ENCODE measurements around the gene BATF. TPM values are rescaled to one million over a fixed set of nuclear protein-coding genes. Genes with fewer than 3 reads are reported as not detected.
A peak's percentile ranks its signal among the peaks of the same experiment; 100 is the strongest.

The BATF gene
- total RNA-seq, 4 donors from 2014 or later = 3.1 to 28.1 (median 5.9) TPM; not detected in 1

DNA sequence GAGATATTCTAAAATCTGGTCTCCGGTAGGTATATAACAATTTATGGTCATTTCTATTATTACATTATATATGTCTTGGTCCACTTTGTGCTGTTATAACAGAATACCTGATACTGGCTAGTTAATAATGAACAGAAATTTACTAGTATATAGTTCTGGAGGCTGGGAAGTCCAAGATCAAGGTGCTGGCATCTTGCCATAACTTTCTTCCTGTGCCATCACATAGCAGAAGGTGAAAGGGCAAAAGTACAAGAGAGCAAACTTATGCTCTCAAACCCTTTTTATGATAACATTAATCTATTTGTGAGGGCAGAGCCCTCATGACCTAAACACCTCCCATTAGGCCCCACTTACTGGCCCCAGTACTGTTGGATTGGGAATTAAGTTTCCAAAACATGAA, 17.9 kb upstream of the BATF start:
- Histone ChIP-seq H3K27ac (no peak overlapping the region), H3K4me3 (no peak overlapping the region), H3K36me3 (no peaks in the 10 kb centered on the region), H3K27me3 (no peaks in the 10 kb centered on the region), H3K4me1 (no peaks in the 10 kb centered on the region), H3K9me3 (no peaks in the 10 kb centered on the region)
- peak in 1 of 3 donors; percentile 67 for DNase-seq
- TF ChIP-seq POLR2A (IDR thresholded peaks at IDR 0.05) = no peak
- TF ChIP-seq, protein P1, sequence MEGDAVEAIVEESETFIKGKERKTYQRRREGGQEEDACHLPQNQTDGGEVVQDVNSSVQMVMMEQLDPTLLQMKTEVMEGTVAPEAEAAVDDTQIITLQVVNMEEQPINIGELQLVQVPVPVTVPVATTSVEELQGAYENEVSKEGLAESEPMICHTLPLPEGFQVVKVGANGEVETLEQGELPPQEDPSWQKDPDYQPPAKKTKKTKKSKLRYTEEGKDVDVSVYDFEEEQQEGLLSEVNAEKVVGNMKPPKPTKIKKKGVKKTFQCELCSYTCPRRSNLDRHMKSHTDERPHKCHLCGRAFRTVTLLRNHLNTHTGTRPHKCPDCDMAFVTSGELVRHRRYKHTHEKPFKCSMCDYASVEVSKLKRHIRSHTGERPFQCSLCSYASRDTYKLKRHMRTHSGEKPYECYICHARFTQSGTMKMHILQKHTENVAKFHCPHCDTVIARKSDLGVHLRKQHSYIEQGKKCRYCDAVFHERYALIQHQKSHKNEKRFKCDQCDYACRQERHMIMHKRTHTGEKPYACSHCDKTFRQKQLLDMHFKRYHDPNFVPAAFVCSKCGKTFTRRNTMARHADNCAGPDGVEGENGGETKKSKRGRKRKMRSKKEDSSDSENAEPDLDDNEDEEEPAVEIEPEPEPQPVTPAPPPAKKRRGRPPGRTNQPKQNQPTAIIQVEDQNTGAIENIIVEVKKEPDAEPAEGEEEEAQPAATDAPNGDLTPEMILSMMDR (IDR thresholded peaks at IDR 0.05) = no peak

GRCh38 chr14:75506930-75507329, 15.3 kb upstream of the BATF start:
- H3K4me1 ChIP-seq = no peaks in the 10 kb centered on the region
- no peaks in the 10 kb centered on the region for H3K27me3 ChIP-seq
- H3K4me3 ChIP-seq = no peak overlapping the region
- no peak for DNase-seq
- TF ChIP-seq, protein P1 (IDR thresholded peaks at IDR 0.05) = no peak
- TF ChIP-seq POLR2A (IDR thresholded peaks at IDR 0.05) = no peak
- H3K9me3 ChIP-seq = no peaks in the 10 kb centered on the region
- H3K36me3 ChIP-seq = no peaks in the 10 kb centered on the region
- H3K27ac ChIP-seq = no peak overlapping the region

GRCh38 chr14:75510547-75510946, 11.7 kb upstream of the BATF start:
- Histone ChIP-seq H3K27me3 (no peaks in the 10 kb centered on the region), H3K4me1 (peaks cover 0 to 4% (median 2%) of the 10 kb centered on the region in 4 donors), H3K4me3 (no peak overlapping the region), H3K36me3 (no peaks in the 10 kb centered on the region), H3K9me3 (no peaks in the 10 kb centered on the region), H3K27ac (no peak overlapping the region)
- TF ChIP-seq, protein P1 (IDR thresholded peaks at IDR 0.05) = no peak
- TF ChIP-seq POLR2A (IDR thresholded peaks at IDR 0.05) = no peak
- no peak for DNase-seq

- DNase-seq = no peak
- no peaks in the 10 kb centered on the region for H3K27me3 ChIP-seq
- no peaks in the 10 kb centered on the region for H3K36me3 ChIP-seq
- H3K9me3 ChIP-seq = no peaks in the 10 kb centered on the region
- TF ChIP-seq, protein P1 (IDR thresholded peaks at IDR 0.05) = no peak
- TF ChIP-seq POLR2A (IDR thresholded peaks at IDR 0.05) = no peak
- peaks cover 0 to 5% (median 4%) of the 10 kb centered on the region in 4 donors for H3K4me1 ChIP-seq
- H3K4me3 ChIP-seq = no peak overlapping the region
- no peak overlapping the region for H3K27ac ChIP-seq
Observed at GRCh38 chr14:75511201-75511600, 11.1 kb upstream of the BATF start.

- Histone ChIP-seq H3K27ac (peak overlapping the region in 1 of 4 donors; percentile 73), H3K4me1 (peaks cover 0 to 6% (median 4%) of the 10 kb centered on the region in 4 donors), H3K4me3 (no peak overlapping the region), H3K9me3 (no peaks in the 10 kb centered on the region), H3K36me3 (no peaks in the 10 kb centered on the region), H3K27me3 (no peaks in the 10 kb centered on the region)
- peak in 1 of 3 donors; percentile 53 for DNase-seq
- TF ChIP-seq, protein P1 (IDR thresholded peaks at IDR 0.05) = no peak
- no peak for TF ChIP-seq POLR2A (IDR thresholded peaks at IDR 0.05)
Observed at GRCh38 chr14:75513911-75514672, 8.2 kb upstream of the BATF start.

All from Peyer's patch (tissue), 4 donors.